Left ventricle myocardium superior (tissue), 1 donor: Measurements from ENCODE around the gene CCDC178. TPM values are rescaled to one million over a fixed set of nuclear protein-coding genes. Genes with fewer than 3 reads are reported as not detected.
"Not testable (repeated sequence)": the region's sequence is repeated elsewhere in the genome, so short reads cannot be mapped to it uniquely, and the experiment has no call there.

Source experiments
- ATAC-seq: fragments of 200-7000 bp; cut with Tn5 transposase; one replicate; pipeline ENCODE4 v1.9.1; 2020; ENCODE audit warnings: mild to moderate bottlenecking, moderate library complexity
- DNase-seq: peaks from one replicate; pipeline ENCODE4 v3.0.0-alpha.2; 2020
- intact Hi-C: fragments of 100-400 bp; cut with micrococcal nuclease; formaldehyde crosslinking; loops from one replicate; pipeline ENCODE4 v1.11.0; 2022
- total RNA-seq: library from RNA; stranded (reverse); fragmentation: NEBNext Ultra II Directional; extraction: Animal tissue kit (Norgen Biotek cat#: 25700); gene quantifications from one replicate; pipeline ENCODE4 v1.2.1, GENCODE V29; 2021
- donor health status: DM: no; HTN: yes; CAD: no; lungs with severe emphysema.

CCDC178 gene
- total RNA-seq, 1 donor from 2014 or later = 0.55 TPM

DNA sequence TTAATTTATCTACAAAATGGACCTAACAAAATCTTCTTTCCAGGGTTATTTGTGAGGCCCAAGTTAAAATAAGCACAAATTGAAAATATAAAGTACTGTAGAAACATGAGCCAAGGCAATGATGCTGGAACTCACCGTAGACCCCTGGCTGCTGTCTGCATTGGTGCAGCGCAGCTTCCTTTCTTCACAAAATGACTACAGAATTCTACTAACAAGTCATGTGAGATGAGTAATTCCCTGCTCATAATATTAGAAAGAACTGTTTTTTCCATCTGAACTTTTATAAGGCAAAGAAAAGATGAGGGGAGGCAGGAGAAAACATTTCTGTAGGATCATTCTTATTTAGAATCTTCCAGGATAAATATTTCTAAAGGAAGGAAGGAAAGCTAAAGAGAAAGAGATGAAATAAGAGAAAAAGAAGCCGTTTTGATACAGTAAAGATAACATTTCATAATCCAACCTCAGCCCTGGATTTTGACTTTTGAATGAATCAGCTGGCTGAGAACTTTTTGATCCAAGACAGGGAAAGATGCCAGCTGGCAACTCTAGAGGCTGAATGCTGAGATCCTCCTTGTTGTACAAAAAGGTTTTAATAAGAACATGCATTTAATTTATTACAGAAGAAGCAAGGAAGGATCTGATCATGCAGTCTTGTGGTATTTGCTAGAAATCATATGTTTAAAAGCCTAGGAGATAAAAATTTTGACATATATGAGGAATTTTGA is 483.8 kb downstream of the CCDC178 start:
- intact Hi-C loops = no loop called here
- DNase-seq (no peak), ATAC-seq (no peak)

DNA sequence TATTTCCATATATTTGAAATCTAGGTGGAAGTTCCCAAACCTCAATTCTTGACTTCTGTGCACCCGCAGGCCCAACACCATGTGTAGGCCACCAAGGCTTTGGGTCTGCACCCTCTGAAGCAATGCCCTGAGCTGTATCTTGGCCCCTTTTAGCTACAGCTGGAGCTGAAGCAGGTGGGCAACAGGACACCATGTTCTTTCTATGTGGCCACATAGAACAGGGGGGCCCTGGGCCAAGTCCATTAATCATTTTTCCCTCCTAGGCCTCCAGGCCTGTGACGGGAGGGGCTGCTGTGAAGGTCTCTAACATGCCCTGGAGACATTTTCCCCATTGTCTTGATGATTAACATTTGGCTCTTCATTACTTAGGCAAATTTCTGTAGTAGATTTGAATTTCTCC is 488.2 kb downstream of the CCDC178 start:
- DNase-seq, intact Hi-C loops, ATAC-seq: not testable (repeated sequence)

DNA sequence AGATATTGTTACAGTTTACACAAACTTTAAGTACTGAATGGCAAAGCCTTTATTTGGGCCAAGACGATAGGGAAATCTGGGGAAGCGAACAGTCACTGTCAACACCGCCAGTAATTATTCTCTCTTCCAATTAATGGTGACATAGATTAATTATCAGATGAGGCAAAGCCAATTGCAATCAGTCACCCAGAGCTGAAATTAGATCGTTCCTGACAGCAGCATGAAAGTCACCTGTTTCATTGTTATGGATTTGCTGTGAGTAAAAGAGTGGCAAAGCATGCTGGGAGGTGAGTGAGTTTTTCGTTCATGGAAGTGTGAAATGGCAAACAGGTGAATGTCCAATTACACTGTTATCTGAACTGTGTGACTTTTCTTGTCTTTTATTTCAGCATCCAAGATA is 502.9 kb downstream of the CCDC178 start:
- intact Hi-C loops = no loop called here
- DNase-seq (no peak), ATAC-seq (no peak)

DNA sequence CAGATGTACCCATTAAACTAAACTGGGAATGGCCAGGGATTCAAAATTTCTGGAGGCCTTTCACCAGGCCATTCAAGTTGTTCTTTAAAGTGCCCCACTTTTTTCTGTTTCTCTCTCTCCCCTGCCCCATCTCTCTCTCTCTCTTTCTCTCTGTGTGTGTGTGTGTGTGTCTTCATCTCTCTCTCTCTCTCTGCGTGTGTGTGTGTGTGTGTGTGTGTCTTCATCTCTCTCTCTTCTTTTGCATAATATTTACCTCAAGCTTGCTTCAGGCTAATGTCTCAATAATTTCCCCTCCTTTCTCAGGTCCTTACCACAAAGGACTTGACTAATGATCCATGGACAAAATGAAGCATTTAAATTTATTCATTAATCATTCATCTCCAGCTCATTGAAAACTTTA is 503.5 kb downstream of the CCDC178 start:
- DNase-seq (no peak), ATAC-seq (no peak)
- intact Hi-C loops = no loop called here

DNA sequence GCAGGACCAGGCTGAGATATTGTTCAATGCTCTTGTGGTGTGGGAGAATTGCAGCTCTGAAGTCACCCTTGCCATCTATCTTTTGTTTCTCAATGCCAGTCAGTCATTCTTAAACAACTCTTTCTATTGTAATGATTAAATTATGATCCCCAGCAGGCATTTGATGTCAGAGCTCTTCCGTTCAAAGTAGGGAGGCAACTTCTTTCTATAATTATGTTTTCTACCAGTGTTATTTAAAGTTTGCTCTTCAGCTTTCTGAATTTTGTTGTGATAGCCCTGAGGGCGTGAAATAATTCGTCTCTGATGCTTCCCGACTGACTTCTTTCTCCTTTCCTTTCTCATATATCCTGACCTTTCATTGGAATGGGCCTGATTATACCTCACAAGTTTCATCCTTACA is 506.3 kb downstream of the CCDC178 start:
- intact Hi-C loops = no loop called here
- no peak for ATAC-seq
- no peak for DNase-seq

GRCh38 chr18:32930695-32931301 is 509.7 kb downstream of the CCDC178 start:
- intact Hi-C loops = no loop called here
- DNase-seq (no peak), ATAC-seq (no peak)

- intact Hi-C loops = no loop called here
- ATAC-seq = no peak
Observed at GRCh38 chr18:32929213-32929612, 511.3 kb downstream of the CCDC178 start.

GRCh38 chr18:32922951-32923430 is 517.5 kb downstream of the CCDC178 start:
- no peak for ATAC-seq
- no peak for DNase-seq
- intact Hi-C loops = no loop called here

More at GRCh38 chr18:32929213-32929612, 511.3 kb downstream of the CCDC178 start:
- DNase-seq = no peak

GRCh38 chr18:32920796-32921787 is 519.4 kb downstream of the CCDC178 start:
- intact Hi-C loops = no loop called here
- ATAC-seq = no peak

DNA sequence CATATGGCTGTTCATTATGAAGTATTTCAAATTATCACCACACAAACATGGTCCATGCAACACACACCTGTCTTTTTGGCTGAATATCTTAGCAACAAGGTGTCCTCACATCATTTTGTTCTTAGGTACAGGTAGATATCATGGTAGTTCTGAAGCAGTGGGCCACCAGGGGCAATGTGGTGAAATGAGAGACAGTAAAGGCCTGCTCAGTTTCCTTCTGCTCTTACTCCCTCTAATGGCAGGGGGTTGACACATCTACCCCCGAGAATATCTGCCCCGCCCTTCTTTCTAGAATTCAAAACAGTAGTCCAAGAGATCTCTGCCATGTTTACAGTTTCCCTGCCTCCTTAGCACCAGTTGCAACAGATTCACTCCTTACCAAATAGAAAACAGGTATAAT is 520.7 kb downstream of the CCDC178 start:
- no peak for ATAC-seq
- no peak for DNase-seq
- intact Hi-C loops = no loop called here

More at GRCh38 chr18:32920796-32921787, 519.4 kb downstream of the CCDC178 start:
- DNase-seq = no peak

DNA sequence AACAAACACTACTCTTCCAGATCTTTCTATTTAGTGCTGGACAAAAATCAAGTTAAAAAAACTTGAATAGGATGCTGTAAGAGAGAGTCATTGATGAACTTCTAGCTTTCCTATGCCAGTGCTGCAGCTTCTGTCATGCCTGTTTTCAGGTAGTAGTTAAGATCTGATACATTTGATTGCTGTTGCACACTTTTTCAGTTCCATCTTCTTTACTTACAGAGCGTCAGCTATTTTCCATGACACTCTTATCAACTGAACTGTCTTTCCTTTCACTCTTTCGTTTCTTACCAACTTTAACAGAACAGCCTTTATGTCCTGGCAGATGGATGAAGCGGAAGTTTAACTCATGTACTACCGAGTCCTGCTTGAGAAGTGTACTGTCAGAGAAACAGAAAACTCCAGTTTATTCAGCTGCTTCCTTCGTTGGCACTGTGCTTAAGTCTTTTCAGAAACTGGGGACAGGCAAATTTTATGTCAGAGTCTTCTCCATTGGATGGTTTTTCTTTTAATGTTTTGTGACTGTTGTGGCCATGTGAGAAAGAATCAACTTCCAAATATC is 521.8 kb downstream of the CCDC178 start:
- DNase-seq (no peak), ATAC-seq (no peak)
- intact Hi-C loops = no loop called here

DNA sequence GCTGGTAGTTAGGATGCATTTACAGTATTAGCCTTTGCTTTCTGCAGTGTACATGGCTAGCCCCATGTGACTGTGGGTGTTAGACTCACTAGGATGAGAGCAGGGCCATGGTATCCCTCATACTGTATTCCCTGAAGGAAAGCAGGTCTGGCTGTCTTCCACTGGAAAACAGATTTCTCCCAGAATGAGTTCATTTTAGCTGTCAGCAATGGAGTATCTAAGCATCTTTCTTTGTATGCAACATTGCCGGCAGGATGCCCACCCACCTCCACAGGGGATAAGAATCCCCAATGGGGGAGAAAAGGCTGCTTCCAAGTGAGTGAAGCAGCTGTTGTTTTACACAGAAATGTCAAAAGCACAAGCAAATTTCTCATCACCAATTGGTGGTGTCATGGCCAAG is 525.0 kb downstream of the CCDC178 start:
- no peak for DNase-seq
- ATAC-seq = no peak
- intact Hi-C loops = no loop called here

GRCh38 chr18:32911660-32912284 is 528.7 kb downstream of the CCDC178 start:
- ATAC-seq (no peak), DNase-seq (no peak)
- intact Hi-C loops = no loop called here

DNA sequence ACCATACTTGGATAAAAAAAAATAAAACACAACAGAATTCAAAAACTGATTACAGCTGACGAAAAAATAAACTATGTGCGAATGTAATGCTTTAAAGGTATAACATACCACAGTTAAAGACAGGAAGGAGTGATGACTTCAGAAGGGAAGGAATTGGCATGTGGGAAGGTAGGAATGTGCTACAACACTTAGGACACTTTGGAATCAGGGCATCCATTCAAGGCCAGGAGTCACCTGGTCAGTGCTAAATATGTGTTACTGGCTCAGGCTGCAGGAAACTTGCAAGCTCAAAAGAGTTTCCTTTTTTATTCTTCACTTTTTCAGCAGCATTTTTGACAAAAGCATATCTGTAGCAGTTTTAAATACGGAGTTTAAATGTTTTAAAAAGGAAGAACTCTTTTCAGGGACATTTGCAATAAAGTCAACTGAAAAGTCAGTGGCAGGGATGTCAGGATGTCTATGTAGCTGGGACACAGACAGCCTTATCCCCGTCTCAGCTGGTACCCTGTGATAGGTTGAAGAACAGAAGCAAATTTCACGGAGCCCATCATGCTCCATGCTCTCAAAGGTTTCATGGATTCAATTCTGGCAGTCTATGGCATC is 529.7 kb downstream of the CCDC178 start:
- intact Hi-C loops = no loop called here
- ATAC-seq (no peak), DNase-seq (no peak)

DNA sequence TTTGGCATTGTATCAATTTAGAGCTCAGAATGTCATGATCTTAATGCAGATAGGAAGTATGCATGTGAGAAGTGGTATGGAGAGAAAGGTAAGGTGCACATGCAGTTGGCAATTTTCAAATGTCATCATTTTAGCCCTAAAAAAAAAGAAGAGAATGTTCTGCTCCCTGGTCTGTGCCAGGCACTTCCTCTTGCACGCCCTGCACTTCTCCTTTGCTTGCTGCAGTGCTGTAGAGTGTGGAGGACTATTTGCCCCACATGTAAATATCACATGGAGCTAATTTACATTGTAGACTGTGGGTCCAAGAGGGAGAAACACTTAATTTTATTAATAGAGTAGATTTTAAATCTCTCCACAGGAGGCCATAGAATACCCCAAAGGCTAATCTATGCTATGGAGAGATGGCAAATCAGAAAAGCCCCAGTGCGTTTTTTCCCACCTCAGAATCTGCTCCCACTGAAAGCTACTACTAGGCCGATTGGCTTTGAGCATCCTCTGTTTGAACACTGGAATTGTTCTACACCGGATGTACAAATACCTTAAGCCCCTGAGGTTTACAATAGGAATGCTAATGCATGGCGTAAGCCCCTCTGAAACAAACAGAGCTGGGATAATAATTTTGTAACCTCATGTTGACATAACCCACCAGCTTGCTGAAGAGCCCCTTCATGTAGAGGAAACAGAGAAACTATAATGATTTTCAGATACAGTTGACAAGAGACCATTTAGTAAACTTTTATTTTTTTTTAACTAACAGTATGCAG is 530.5 kb downstream of the CCDC178 start:
- ATAC-seq (no peak), DNase-seq (no peak)
- intact Hi-C loops = no loop called here

GRCh38 chr18:32908424-32908805 is 532.1 kb downstream of the CCDC178 start:
- intact Hi-C loops = no loop called here
- ATAC-seq (no peak), DNase-seq (no peak)

DNA sequence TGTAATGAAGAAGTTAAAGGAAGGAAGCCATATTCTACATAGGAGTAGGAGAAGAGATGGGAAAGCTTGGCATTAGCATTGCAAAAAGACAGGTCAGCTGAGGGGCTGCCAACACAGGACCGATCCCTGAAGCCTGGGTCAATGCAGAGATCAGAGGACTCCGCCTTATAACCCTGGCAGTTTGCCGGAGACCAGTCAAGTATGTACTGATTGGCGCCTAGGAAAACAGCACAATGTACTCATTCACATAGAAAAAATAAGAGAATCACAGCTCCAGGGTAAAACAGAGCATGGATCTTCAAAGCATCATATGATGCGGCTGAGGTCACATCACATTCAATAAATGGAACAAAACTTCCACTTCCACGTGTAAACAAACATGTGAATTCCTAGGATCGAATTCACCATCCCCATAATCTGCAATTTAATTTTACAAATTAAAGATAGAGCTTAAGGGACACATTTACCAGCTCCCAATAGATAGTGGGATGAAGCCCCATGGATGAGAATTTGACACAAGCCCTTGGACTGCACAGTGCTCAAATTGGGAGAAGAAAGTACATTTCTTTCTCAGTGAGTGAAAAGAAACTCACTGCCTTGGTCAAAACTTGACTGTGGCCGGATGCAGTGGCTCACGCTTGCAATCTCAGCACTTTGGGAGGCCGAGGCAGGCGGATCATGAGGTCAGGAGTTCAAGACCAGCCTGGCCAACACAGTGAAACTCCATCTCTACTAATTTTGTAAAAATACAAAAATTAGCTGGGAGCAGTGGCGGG is 532.7 kb downstream of the CCDC178 start:
- intact Hi-C loops = no loop called here
- DNase-seq (no peak), ATAC-seq (no peak)
